ENCODE data around the gene SCP2.

- no peak for TF ChIP-seq CTCF (IDR thresholded peaks at IDR 0.05)
- no peak for TF ChIP-seq POLR2A (IDR thresholded peaks at IDR 0.05)
- TF ChIP-seq EP300 (IDR thresholded peaks at IDR 0.05): no peak
These were observed 39.6 kb upstream of the SCP2 start for GRCh38 chr1:52887483-52887882.
